RWPE2 (cell line): ENCODE results near the gene PCDH20.

Experiments
- ATAC-seq: fragments of 200-7000 bp; cut with Tn5 transposase; 3 replicates; pipeline ENCODE4 v1.9.1; 2021; ENCODE audit warnings: low read depth
- DNase-seq: peaks from one replicate; pipeline ENCODE4 v3.0.0-alpha.2; 2020; ENCODE audit warnings: low spot score
- H3K27ac ChIP-seq: fragments of 450-650 bp; 2 replicates; pipeline ENCODE4 v1.5.1; 2017; ENCODE audit warnings: mild to moderate bottlenecking; ENCODE audit not compliant: poor library complexity, severe bottlenecking
- H3K27me3 ChIP-seq: fragments of 250-450 bp; sonication (Bioruptor Pico); 2 replicates; pipeline ENCODE4 v1.5.1; 2021; ENCODE audit warnings: mild to moderate bottlenecking, moderate library complexity; ENCODE audit not compliant: insufficient read depth, poor library complexity, severe bottlenecking
- H3K36me3 ChIP-seq: fragments of 250-450 bp; sonication (Bioruptor Pico); 2 replicates; pipeline ENCODE4 v1.5.1; 2020; ENCODE audit warnings: low read depth, mild to moderate bottlenecking, moderate library complexity
- H3K4me1 ChIP-seq: fragments of 250-450 bp; sonication (Bioruptor Pico); 2 replicates; pipeline ENCODE4 v1.5.1; 2021; ENCODE audit warnings: mild to moderate bottlenecking, moderate library complexity; ENCODE audit not compliant: insufficient read depth, poor library complexity, severe bottlenecking
- H3K4me3 ChIP-seq: fragments of 250-450 bp; sonication (Bioruptor Pico); 2 replicates; pipeline ENCODE4 v1.5.1; 2021; ENCODE audit warnings: mild to moderate bottlenecking, moderate library complexity; ENCODE audit not compliant: severe bottlenecking
- H3K9me3 ChIP-seq: fragments of 250-450 bp; sonication (Bioruptor Pico); 2 replicates; pipeline ENCODE4 v1.5.1; 2021; ENCODE audit warnings: mild to moderate bottlenecking, moderate library complexity; ENCODE audit not compliant: severe bottlenecking
- CTCF ChIP-seq: fragments of 450-650 bp; IDR thresholded peaks from one replicate; pipeline ENCODE4 v1.5.1; 2017; ENCODE audit warnings: mild to moderate bottlenecking, moderate library complexity; ENCODE audit not compliant: poor library complexity, severe bottlenecking

PCDH20 gene

GRCh38 chr13:61362522-61362921, 53.1 kb downstream of the PCDH20 start:
- Histone ChIP-seq H3K27me3 (peaks cover 17% of the 10 kb centered on the region), H3K36me3 (no peaks in the 10 kb centered on the region), H3K4me1 (no peaks in the 10 kb centered on the region), H3K4me3 (no peak overlapping the region), H3K27ac (no peak overlapping the region), H3K9me3 (no peaks in the 10 kb centered on the region)
- TF ChIP-seq CTCF: no peak
- ATAC-seq: no peak
- no peak for DNase-seq
